ENCODE data around the gene GRWD1.
"Not testable (repeated sequence)": the region's sequence is repeated elsewhere in the genome, so short reads cannot be mapped to it uniquely, and the experiment has no call there.

Gene GRWD1

GRCh38 chr19:48479686-48480085 lies 33.9 kb downstream of the GRWD1 start:
- no peak for DNase-seq (ENCODE audit: low spot score)

- DNase-seq (ENCODE audit: low spot score) = no peak
Measured at GRCh38 chr19:48480183-48480557, 34.4 kb downstream of the GRWD1 start.

DNA sequence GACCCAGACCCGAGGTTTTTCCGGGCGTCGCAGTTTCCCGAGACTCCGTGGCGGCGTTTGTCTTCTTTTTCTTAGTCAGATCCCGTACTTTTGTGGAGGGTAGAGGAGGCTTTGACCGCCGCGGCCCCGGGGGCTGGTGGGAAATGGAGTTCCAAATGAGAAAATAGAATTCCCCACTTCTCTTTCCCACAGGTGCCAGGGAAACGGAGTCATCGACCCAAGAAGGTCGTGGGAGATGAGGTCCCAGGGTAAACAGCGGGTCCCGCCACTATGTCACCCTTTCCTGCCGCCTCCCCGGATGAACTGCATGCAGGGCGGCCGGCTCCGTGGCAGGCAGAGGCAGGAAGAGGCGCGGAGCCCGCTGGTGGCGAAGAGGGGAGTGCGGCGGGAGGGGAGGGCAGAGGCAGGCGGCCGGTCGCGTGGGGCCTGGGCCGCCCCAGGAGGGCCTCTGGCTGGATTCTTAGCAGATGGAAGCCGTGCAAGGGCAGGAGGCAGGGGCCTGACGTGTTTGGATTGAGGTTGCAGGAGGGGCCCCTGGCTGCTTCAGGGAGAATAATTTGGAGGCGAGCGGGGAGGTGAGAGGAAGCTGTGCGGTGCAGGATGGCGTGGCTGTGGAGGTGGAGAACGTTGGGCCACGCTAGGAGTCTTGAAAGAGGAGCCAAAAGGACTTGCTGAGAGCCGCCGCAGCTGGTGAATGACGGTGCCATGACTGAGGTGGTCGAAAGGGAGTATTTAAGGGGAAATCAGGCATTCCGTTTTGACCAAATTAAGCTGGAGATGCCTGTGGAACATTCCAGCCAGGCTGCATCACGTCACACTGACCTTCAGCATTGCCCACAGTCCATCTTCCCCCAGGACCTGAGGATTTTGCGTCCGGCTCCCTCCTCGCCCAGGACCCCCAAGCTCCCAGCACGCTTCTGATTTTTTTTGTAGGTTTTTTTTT lies 35.0 kb downstream of the GRWD1 start:
- peak; percentile 58 for DNase-seq (ENCODE audit: low spot score)

DNA sequence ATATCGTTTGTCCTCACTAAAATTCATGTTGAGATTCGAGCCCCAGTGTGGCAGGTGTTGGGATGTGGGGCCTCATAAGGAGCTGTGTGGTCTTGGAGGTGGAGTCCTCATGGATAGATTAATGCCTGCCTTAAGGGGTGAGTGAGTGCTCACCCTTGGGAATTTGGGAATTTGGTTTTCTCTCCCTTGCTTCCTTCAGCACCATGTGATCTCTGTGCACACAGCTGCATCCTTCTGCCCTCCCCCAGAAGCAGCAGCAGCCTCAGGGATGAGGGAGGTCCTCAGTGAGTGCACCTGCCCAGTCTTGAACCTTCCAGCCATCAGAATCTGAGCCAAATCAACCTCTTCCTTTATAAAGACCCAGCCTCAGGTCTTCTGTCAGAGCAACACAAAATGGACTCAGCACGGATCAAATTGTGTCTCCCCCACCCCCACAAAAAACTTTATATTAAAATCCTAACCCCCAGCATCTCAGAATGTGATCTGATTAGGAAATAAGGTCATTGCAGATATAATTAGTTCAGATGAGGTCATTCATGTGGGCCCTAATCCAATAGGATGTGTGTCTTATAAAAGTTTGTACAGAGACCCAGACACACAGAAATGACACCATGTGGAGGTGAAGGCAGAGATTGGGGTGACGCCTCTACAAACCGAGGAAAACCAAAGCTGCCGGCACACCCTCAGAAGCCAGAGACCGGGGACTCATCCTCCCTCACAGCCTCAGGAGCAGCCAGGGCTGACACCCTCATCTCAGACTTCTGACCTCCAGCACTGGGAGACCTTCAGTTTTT lies 36.3 kb downstream of the GRWD1 start:
- DNase-seq (ENCODE audit: low spot score) = no peak

DNA sequence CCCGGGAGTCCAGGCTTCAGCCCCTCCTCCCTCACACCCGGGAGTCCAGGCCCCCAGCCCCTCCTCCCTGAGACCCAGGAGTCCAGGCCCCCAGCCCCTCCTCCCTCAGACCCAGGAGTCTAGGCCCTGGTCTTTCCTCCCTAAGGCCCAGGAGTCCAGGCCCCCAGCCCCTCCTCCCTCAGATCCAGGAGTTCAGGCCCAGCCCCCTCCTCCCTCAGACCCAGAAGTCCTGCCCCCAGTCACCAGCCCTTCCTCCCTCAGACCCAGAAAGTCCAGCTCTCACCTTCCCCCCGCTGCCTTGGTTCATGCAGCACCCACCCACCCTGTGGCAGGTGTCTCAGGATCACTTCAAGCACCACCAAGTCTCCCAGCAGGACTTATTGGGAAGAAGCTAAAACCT lies 37.5 kb downstream of the GRWD1 start:
- no peak for DNase-seq (ENCODE audit: low spot score)

DNA sequence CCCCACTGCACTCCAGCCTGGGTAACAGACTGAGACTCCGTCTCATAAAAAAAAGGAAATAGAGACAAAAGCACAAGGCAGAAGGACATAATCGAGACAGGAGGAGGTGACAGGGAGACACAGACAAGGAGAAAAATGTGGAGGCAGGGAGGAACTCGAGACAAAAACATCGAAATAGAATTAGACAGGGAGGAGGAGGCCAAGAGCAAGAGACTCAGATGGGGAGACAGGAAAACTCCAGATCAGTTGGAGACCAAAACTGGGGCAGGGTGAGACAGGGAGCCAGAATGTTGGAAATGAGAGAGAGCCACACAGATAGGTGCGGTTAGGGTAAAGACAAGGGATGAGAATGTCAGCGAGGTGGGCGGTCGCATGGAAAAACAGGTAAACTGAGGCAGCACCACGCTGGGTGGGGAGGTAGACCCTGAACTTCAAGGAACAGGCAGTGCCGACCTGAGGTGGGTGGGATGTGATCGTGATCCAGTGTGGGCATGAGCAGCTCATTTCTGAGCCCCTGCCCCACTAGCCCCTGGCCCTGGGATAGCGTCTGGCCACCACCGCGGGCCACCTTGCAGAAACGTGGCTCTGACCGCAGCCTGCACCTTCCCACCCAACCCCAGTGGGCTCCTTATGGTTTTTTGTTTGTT lies 38.6 kb downstream of the GRWD1 start:
- DNase-seq (ENCODE audit: low spot score) = no peak

DNA sequence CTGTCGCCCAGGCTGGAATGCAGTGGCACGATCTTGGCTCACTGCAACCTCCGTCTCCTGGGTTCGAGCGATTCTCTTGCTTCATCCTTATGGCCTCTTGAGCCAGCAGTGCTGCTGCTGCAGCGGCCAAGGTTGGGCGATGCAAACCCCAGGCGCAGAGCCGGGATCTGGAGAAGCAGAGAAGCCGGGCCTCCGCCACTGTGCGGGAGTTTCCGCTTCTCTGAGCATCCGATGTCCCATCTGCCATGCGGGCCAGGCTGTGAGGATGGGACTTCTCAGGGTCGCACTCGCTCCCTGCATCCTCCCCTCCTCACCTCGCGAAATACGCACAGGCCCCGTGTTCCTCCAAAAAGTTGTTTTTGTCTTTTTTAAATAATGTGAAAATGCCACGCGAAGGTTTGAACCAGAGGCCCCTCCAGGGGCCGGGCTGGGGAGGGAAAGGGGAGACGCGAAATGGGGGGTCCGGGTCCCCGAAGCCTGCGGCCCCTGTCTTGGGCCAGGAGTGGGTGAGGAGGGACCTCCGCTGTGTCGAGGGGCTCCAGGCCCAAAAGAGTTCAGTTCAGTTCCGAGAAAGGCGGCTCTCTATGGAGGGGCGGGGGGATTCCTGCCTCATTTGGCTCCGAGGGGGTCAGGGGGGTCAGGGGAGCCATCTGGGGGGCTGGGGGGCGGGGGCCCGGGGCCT lies 39.3 kb downstream of the GRWD1 start:
- DNase-seq (ENCODE audit: low spot score) = no peak

DNA sequence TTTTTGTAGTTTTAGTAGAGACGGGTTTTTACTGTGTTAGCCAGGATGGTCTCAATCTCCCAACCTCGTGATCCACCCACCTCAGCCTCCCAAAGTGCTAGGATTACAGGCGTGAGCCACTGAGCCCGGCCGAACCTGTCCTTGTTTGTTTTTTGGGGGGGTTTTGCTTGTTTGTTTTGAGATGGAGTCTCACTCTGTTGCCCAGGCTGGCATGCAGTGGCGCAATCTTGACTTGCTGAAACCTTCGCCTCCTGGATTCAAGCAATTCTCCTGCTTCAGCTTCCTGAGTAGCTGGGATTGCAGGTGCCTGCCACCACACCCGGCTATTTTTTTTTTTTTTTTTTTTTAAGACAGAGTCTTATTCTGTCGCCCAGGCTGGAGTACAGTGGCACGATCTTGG lies 40.9 kb downstream of the GRWD1 start:
- not testable (repeated sequence) for DNase-seq (ENCODE audit: low spot score)

- DNase-seq (ENCODE audit: low spot score) = no peak
Measured at GRCh38 chr19:48487544-48487943, 41.8 kb downstream of the GRWD1 start.

DNA sequence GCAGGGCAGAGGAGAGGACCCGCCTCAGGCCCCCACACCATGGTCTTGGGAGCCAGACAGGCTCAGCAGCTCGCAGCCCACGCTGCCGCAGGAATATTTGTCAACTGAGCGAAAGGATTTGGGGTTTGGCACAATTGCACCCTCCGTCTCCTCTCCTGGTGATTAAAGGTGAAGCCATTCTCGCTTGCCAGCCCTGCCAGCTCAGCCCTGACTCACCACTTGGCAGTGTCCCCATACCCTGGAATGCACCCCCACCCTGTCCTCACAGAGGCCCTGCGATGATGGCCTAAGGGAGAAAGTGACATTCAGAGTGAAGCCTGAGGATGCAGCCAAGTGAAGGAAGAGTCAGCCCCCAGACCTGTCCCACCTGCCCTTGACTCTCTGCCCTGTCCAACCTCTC lies 42.2 kb downstream of the GRWD1 start:
- no peak for DNase-seq (ENCODE audit: low spot score)

DNA sequence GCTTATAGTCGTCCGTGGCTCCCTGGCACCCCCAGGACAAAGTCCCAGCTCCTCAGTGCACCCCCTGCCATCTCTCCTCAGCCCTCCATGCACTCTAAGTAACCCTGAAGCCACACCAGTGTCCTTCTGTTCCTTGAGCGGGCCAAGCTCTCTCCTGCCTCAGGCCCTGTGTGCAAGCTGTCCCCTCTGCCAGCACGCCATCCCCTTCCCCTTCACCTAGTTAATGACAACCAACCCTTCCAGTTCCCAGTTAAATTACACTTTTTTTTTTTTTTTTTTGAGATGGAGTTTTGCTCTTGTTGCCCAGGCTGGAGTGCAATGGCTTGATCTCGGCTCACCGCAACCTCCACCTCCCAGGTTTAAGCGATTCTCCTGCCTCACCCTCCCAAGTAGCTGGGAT lies 42.7 kb downstream of the GRWD1 start:
- not testable (repeated sequence) for DNase-seq (ENCODE audit: low spot score)

GRCh38 chr19:48489608-48490216 lies 43.9 kb downstream of the GRWD1 start:
- peak; percentile 84 for DNase-seq (ENCODE audit: low spot score)

DNA sequence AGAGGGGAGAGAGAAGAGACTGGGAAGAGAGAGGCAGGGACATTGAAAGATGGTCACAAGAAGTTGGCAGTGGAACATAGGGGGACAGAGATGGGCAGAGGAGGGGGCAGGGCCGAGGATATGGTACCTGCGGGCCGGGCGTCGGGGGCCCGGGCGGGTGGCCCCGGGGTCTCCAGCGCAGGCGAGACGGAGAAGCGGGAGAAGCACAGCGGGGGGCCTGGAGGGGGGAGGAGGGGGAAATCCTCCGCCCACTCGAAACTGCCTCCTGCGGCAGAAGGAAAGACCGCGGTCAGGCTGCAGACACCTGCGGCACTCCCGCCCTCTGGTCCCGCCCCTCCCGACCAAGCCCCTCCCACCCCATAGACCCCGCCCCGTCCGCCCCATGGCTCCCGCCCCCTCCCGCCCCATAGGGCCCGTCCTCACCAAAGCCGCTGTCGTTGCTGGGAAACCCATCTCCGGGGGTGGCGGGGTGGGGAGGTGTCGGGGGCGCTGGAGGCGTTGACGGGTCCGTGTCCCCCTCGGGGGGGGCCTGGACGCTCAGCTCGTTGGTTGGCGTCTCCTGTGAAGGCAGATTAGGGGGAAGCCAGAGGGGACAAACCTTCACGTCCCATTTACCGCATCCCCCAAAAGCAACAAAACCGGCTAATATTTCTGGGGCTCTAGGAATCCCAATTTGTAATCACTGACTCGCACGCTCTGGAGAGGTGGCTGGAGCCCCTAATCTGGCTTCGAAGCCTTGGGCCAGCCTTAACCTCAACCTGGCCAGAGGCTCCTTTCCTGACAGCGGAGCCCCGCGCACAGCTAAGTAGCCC lies 45.4 kb downstream of the GRWD1 start:
- DNase-seq (ENCODE audit: low spot score) = peak; percentile 32

GRCh38 chr19:48491793-48492123 lies 46.0 kb downstream of the GRWD1 start:
- DNase-seq (ENCODE audit: low spot score) = no peak

DNA sequence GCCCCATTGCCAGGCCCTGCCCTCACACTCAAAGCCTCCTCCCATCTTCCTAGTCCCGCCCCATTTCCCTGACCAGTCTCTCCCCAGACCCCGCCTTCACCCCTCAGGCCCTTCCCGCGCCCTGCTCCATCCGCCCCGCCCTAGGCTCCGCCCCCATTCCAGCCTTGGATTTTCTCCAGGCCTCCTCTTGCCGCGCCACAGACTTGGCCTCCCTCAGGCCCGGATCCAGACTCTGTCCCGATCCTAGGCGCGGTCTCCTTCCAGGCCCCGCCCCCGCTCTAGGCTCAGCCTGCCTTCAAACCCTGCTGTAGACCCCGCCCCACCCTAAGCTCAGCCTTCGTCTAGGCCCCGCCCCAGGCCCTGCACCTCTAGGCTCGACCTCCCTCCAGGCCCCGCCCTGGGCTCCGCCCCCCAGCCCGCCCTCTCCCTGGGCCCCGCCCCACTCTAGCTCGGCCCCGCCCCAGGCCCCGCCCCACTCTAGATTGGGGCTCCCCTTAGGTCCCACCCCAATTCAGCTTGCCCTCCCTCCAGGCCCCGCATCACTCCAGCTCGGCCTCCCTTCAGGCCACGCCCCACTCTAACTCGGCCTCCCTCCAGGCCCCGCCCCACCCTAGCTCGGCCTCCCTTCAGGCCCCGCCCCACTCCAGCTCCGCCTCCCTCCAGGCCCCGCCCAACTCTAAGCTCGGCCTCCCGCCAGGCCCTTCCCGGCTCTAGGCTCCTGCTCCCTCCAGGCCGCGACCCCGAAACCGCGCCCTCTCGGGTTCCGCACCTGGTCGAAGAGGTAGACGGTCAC lies 47.3 kb downstream of the GRWD1 start:
- DNase-seq (ENCODE audit: low spot score) = peak; percentile 79

GRCh38 chr19:48493718-48494401 lies 48.1 kb downstream of the GRWD1 start:
- DNase-seq (ENCODE audit: low spot score) = no peak

DNA sequence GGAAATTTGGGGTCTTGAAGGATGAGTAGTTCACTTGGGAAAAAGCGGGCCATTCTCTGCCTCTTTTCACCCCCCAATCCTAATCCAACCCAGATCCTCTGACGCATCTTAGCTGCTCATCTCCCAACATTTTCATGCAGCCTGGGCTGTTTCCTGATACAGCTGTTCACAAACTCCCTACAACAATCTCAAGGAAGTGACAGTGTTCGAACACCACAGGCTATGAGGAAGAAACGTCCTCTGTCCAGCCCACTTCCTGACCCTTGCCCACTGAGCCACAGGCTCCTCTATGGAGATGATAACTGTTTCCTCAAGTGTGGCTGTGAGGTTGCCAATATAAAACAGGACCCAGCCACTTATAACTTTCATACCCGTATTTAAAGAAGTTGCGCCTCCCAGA lies 49.6 kb downstream of the GRWD1 start:
- no peak for DNase-seq (ENCODE audit: low spot score)

GRCh38 chr19:48496959-48497727 lies 51.4 kb downstream of the GRWD1 start:
- DNase-seq (ENCODE audit: low spot score) = no peak
